ENCODE data around the gene MACROD2.

The MACROD2 gene

DNA sequence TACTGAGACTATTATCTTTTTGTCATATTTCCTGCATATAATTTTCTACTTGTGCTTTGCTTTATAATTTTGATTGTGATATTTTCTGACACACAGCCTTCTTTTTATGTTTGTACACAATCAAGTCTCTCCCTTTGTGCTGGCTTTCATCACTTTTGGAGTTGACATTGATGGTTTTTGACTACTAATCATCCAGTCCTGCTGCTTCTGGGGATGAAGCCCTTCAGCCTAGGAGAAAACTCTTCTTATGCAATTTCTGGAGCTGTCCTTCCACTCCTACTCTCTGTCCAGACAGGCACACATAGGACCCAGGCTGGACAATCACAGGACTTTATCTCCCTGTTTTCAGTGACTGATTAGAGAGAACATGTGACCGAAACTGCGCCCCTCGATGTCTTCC, 2063.0 kb downstream of the MACROD2 start:
- TF ChIP-seq, protein P1, sequence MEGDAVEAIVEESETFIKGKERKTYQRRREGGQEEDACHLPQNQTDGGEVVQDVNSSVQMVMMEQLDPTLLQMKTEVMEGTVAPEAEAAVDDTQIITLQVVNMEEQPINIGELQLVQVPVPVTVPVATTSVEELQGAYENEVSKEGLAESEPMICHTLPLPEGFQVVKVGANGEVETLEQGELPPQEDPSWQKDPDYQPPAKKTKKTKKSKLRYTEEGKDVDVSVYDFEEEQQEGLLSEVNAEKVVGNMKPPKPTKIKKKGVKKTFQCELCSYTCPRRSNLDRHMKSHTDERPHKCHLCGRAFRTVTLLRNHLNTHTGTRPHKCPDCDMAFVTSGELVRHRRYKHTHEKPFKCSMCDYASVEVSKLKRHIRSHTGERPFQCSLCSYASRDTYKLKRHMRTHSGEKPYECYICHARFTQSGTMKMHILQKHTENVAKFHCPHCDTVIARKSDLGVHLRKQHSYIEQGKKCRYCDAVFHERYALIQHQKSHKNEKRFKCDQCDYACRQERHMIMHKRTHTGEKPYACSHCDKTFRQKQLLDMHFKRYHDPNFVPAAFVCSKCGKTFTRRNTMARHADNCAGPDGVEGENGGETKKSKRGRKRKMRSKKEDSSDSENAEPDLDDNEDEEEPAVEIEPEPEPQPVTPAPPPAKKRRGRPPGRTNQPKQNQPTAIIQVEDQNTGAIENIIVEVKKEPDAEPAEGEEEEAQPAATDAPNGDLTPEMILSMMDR (IDR thresholded peaks at IDR 0.05; ENCODE audit: borderline replicate concordance, control extremely low read depth, extremely low read depth, insufficient read depth, missing control alignments) = no peak
- in situ Hi-C loops (cut with MboI; ENCODE audit: low sequenced_read_pairs, unreplicated experiment) = no loop called here
- no peak for DNase-seq (ENCODE audit: low spot score)

DNA sequence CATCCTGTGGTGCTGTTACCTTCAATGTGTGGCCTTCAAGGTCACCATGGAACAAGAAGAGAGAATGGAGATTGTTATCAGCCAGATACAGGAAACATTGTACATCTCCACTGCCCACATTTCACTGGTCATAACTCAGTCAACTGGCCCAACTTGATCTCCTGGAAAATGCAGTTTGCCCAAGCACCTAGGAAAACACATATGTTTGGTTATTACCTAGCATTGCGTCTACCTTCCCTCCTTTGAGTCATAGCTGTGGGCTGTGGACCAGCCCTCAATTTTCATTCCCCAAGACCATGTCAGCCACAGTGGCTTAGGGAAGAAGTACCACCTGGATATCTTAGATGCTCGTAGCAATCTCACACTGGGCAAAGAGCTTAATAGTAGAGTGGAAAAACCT, 2064.5 kb downstream of the MACROD2 start:
- DNase-seq (ENCODE audit: low spot score) = no peak
- in situ Hi-C loops (cut with MboI; ENCODE audit: low sequenced_read_pairs, unreplicated experiment) = no loop called here
- TF ChIP-seq, protein P1 (IDR thresholded peaks at IDR 0.05; ENCODE audit: borderline replicate concordance, control extremely low read depth, extremely low read depth, insufficient read depth, missing control alignments) = no peak

DNA sequence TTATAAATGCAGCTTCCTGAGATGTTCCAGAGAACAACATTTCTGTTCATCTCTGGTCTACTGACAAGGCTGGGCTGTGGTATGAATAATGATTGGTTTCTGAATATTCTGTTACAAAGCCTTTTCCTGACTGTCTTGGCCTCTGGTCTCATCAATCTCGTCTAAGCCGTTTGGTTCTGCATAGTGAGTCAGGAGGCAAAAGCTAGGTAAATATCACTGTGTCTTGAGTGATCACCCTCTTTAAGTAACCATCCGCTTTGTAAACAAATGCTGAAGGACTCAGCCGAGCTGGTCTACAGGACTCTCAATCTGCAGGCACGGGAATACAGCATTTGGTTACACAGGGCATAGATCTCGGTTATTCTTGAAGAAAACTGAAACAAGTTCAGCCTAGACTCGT, 2066.0 kb downstream of the MACROD2 start:
- no peak for DNase-seq (ENCODE audit: low spot score)
- in situ Hi-C loops (cut with MboI; ENCODE audit: low sequenced_read_pairs, unreplicated experiment) = no loop called here
- TF ChIP-seq, protein P1 (IDR thresholded peaks at IDR 0.05; ENCODE audit: borderline replicate concordance, control extremely low read depth, extremely low read depth, insufficient read depth, missing control alignments) = no peak

DNA sequence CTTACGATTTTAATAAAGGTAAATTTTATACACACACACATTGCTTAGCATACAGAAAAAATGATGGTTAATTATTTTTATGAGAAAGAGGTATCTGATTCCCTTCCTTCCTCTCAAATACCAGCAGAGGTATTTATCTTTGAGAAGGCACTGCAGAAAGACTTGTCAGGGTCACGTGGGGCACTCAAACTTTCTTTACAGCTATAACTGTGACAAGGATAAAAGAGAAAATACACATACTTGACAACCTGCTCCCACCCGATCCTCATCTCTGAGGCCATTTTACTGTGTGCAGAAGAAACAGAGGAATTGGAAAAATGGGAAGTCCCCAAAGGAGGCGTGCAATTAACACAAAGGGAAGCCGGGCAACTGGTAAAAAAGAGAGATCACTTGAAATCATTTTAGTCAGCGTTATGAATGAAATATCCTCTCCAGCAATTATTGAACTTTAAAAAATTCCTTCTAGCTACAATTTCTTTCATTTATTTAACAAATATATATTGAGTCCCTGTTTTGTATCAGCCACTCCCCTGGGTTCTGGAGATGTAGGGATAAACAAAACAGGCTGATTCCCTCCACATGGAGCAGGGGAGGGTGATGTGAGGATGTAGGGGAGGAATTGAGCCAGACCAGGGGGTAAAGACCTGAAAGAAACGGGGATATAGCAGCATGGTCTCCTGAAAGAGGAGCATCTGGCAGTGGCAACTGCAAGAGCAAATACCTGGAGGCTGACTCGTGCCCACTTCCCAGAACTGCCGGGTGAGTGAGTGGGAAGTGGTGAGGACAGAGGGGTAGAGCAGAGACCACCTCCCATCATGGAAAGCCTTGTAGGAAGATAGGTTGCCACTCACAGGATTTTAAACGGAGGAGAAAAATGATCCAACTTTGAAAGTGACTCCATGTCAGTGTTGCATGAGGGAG, 2067.6 kb downstream of the MACROD2 start:
- in situ Hi-C loops (cut with MboI; ENCODE audit: low sequenced_read_pairs, unreplicated experiment) = no loop called here
- TF ChIP-seq, protein P1 (IDR thresholded peaks at IDR 0.05; ENCODE audit: borderline replicate concordance, control extremely low read depth, extremely low read depth, insufficient read depth, missing control alignments) = no peak
- DNase-seq (ENCODE audit: low spot score) = no peak

DNA sequence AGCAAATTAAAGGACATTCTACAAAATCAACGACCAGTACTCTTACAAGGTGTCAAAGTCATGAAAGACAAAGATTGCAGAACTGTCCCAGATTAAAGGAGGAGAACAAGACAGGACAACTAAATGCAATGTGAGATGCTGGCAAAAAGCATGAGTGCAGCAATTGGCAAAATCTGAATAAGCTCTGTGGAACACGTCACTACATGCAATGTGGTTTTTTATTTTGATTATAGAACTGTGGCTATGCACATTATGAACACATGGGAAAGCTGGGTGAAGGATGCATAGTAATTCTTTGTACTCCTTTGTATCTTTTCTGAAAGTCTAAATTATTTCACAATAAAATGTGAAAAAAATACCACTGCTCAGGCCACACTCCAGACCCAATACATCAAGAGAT, 2068.6 kb downstream of the MACROD2 start:
- in situ Hi-C loops (cut with MboI; ENCODE audit: low sequenced_read_pairs, unreplicated experiment) = no loop called here
- no peak for DNase-seq (ENCODE audit: low spot score)
- TF ChIP-seq, protein P1 (IDR thresholded peaks at IDR 0.05; ENCODE audit: borderline replicate concordance, control extremely low read depth, extremely low read depth, insufficient read depth, missing control alignments) = no peak

DNA sequence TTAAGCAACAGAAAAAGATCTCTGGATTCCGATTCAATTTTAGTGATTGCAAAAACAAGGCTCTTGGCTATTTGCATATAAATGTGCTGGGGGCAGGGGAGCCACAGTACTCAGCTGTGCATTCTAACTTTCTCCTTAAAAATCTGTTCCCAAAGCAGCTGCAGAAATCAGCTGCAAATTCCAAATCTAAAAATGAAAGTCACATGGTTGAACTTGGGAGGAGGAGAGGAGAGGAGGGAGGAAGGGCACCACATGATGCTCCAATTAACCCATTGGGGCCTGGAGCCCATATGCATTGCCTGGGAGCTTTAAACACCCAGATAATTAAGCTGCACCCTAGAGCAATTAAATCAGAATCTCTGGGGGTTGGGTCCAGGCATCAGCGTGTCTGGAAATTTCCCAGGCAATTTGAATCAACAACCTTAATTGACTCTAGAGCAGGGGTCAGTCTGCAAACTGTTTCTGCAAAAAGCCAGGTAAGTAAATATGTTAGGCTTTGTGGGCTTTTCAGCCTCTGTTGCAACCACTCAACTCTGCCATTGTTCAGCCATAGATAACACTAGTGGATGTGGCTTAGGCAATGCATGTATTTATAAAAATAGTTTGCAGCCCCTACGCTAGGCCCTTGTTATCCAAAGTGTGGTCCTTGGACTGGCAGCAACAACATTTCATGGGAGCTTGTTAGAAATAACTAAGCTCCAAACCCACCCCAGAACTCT, 2069.8 kb downstream of the MACROD2 start:
- TF ChIP-seq, protein P1 (IDR thresholded peaks at IDR 0.05; ENCODE audit: borderline replicate concordance, control extremely low read depth, extremely low read depth, insufficient read depth, missing control alignments) = no peak
- in situ Hi-C loops (cut with MboI; ENCODE audit: low sequenced_read_pairs, unreplicated experiment) = no loop called here
- no peak for DNase-seq (ENCODE audit: low spot score)

All from GM13976 (cell line).